HEK293 (cell line): ENCODE measurements around the gene NPY.
"Not testable (repeated sequence)": the region's sequence is repeated elsewhere in the genome, so short reads cannot be mapped to it uniquely, and the experiment has no call there.

Experiments
- CTCF ChIA-PET: fragments of 350-600 bp; formaldehyde crosslinking; extraction: SDS; loops from one replicate; lab custom pipeline; 2021; ENCODE audit warnings: antibody characterized with exemption; lab: Yijun Ruan, JAX
- POLR2A ChIA-PET: fragments of 300-600 bp; formaldehyde crosslinking; extraction: SDS; loops from one replicate; lab custom pipeline; 2020; ENCODE audit warnings: antibody characterized with exemption, inconsistent platforms; lab: Yijun Ruan, JAX
- H3K27ac ChIP-seq: fragments of 200-500 bp; sonication (Bioruptor generic); 2 replicates; pipeline ENCODE4 v1.5.1; 2014; ENCODE audit warnings: low read depth, low read length, control low read depth, inconsistent platforms; ENCODE audit errors: extremely low read depth
- H3K36me3 ChIP-seq, 2 experiments: fragments of 200-500 bp in 1 of 2; sonication (Bioruptor generic) in 1 of 2; 1 replicate in 1 of 2; 2 replicates in 1 of 2; pipeline ENCODE4 v1.5.1; 2014 to 2017; ENCODE audit warnings: inconsistent platforms in 2 of 2, low read length in 2 of 2; ENCODE audit not compliant: control insufficient read depth in 2 of 2, insufficient read depth in 1 of 2
- H3K4me1 ChIP-seq: fragments of 200-500 bp; sonication (Bioruptor generic); 2 replicates; pipeline ENCODE4 v1.5.1; 2014; ENCODE audit warnings: mild to moderate bottlenecking, low read length, inconsistent platforms; ENCODE audit not compliant: control insufficient read depth, insufficient read depth
- H3K4me3 ChIP-seq: 2 replicates; pipeline ENCODE4 v1.5.1; 2011; ENCODE audit warnings: low read depth, mild to moderate bottlenecking, control low read depth, low read length, moderate library complexity
- H3K9me3 ChIP-seq: fragments of 200-500 bp; sonication (Bioruptor generic); 2 replicates; pipeline ENCODE4 v1.5.1; 2014; ENCODE audit warnings: low read depth, low read length, inconsistent platforms; ENCODE audit not compliant: control insufficient read depth, insufficient read depth
- OVOL3 ChIP-seq: fragments of 450-650 bp; formaldehyde crosslinking; IDR thresholded peaks from 2 replicates; pipeline ENCODE4 v1.5.1; 2016; ENCODE audit warnings: missing biosample characterization, missing genetic modification characterization
- SETDB1 ChIP-seq: IDR thresholded peaks from one replicate; pipeline ENCODE4 v1.6.1; 2017; ENCODE audit warnings: mild to moderate bottlenecking, low read length, moderate library complexity, mixed read lengths; ENCODE audit not compliant: insufficient read length
- ZBTB11 ChIP-seq: fragments of 450-650 bp; formaldehyde crosslinking; conservative IDR thresholded peaks from 2 replicates; pipeline ENCODE4 v1.5.1; 2016; ENCODE audit warnings: low read depth, missing biosample characterization, missing genetic modification characterization
- ZBTB8A ChIP-seq: fragments of 450-650 bp; formaldehyde crosslinking; IDR thresholded peaks from 2 replicates; pipeline ENCODE4 v1.5.1; 2016; ENCODE audit warnings: missing biosample characterization, missing genetic modification characterization
- ZFP69B ChIP-seq: fragments of 450-650 bp; formaldehyde crosslinking; IDR thresholded peaks from 2 replicates; pipeline ENCODE4 v1.5.1; 2016; ENCODE audit warnings: missing biosample characterization, missing genetic modification characterization
- ZNF146 ChIP-seq: fragments of 450-650 bp; formaldehyde crosslinking; IDR thresholded peaks from 2 replicates; pipeline ENCODE4 v1.5.1; 2016; ENCODE audit warnings: missing biosample characterization, missing genetic modification characterization
- ZNF394 ChIP-seq: fragments of 450-650 bp; formaldehyde crosslinking; IDR thresholded peaks from 2 replicates; pipeline ENCODE4 v1.5.1; 2016; ENCODE audit warnings: missing biosample characterization, missing genetic modification characterization, mild to moderate bottlenecking, moderate library complexity, borderline replicate concordance
- ZNF416 ChIP-seq: fragments of 450-650 bp; formaldehyde crosslinking; IDR thresholded peaks from 2 replicates; pipeline ENCODE4 v1.5.1; 2016; ENCODE audit warnings: missing biosample characterization, missing genetic modification characterization
- ZNF426 ChIP-seq: fragments of 450-650 bp; formaldehyde crosslinking; IDR thresholded peaks from 2 replicates; pipeline ENCODE4 v1.5.1; 2017; ENCODE audit warnings: missing biosample characterization, missing genetic modification characterization, mild to moderate bottlenecking, inconsistent platforms, moderate library complexity
- ZNF433 ChIP-seq: fragments of 450-650 bp; formaldehyde crosslinking; IDR thresholded peaks from 2 replicates; pipeline ENCODE4 v1.5.1; 2016; ENCODE audit warnings: missing biosample characterization, missing genetic modification characterization, low read depth
- ZNF501 ChIP-seq: fragments of 450-650 bp; formaldehyde crosslinking; IDR thresholded peaks from 2 replicates; pipeline ENCODE4 v1.5.1; 2016; ENCODE audit warnings: missing biosample characterization, missing genetic modification characterization
- ZNF518A ChIP-seq: fragments of 450-650 bp; formaldehyde crosslinking; conservative IDR thresholded peaks from 2 replicates; pipeline ENCODE4 v1.5.1; 2016; ENCODE audit warnings: low read depth, missing biosample characterization, missing genetic modification characterization
- ZNF549 ChIP-seq: fragments of 450-650 bp; IDR thresholded peaks from 2 replicates; pipeline ENCODE4 v1.5.1; 2018; ENCODE audit warnings: missing biosample characterization, missing genetic modification characterization, mild to moderate bottlenecking, inconsistent platforms, moderate library complexity
- ZNF555 ChIP-seq: fragments of 450-650 bp; formaldehyde crosslinking; conservative IDR thresholded peaks from 2 replicates; pipeline ENCODE4 v1.5.1; 2017; ENCODE audit warnings: missing biosample characterization, mild to moderate bottlenecking, missing genetic modification characterization, inconsistent platforms
- ZNF621 ChIP-seq: fragments of 450-650 bp; formaldehyde crosslinking; IDR thresholded peaks from 2 replicates; pipeline ENCODE4 v1.5.1; 2017; ENCODE audit warnings: missing biosample characterization, missing genetic modification characterization
- ZNF623 ChIP-seq: fragments of 450-650 bp; formaldehyde crosslinking; IDR thresholded peaks from 2 replicates; pipeline ENCODE4 v1.5.1; 2016; ENCODE audit warnings: missing biosample characterization, missing genetic modification characterization
- ZNF768 ChIP-seq: fragments of 450-650 bp; formaldehyde crosslinking; IDR thresholded peaks from 2 replicates; pipeline ENCODE4 v1.5.1; 2018; ENCODE audit warnings: missing biosample characterization, mild to moderate bottlenecking, missing genetic modification characterization

Gene NPY

GRCh38 chr7:24251568-24251967, 32.4 kb upstream of the NPY start:
- H3K9me3 ChIP-seq: no peaks in the 10 kb centered on the region
- CTCF ChIA-PET: interaction anchor here (0.6 kb wide), 1 partner anchor 405 kb away, joined by 3 read pairs; no protein-coding TSS in a partner anchor

GRCh38 chr7:24255139-24255538, 28.9 kb upstream of the NPY start:
- no peak overlapping the region for H3K27ac ChIP-seq
- no peaks in the 10 kb centered on the region for H3K9me3 ChIP-seq
- no peak overlapping the region for H3K4me3 ChIP-seq
- POLR2A ChIA-PET: no interaction called here
- TF ChIP-seq ZNF501 (tag by site-specific recombination) (no peak), ZNF621 (tag by site-specific recombination) (no peak), ZNF416 (tag by site-specific recombination) (no peak), OVOL3 (tag by site-specific recombination) (no peak), ZNF549 (no peak), ZNF768 (tag by site-specific recombination) (no peak), ZFP69B (no peak)
- CTCF ChIA-PET: interaction anchor here (1.1 kb wide), 1 partner anchor 36 kb away, joined by 4 read pairs; no protein-coding TSS in a partner anchor
- H3K36me3 ChIP-seq: no peaks in the 10 kb centered on the region
- no peaks in the 10 kb centered on the region for H3K4me1 ChIP-seq

More at GRCh38 chr7:24251568-24251967, 32.4 kb upstream of the NPY start:
- TF ChIP-seq ZNF146 (tag by site-specific recombination): no peak
- peak; percentile 49 for TF ChIP-seq SETDB1
- TF ChIP-seq, all 188 proteins: peak for 1
- no peak overlapping the region for H3K27ac ChIP-seq
- no peaks in the 10 kb centered on the region for H3K36me3 ChIP-seq
- no peak overlapping the region for H3K4me3 ChIP-seq
- H3K4me1 ChIP-seq: no peaks in the 10 kb centered on the region
- POLR2A ChIA-PET: no interaction called here

- H3K4me3 ChIP-seq, H3K27ac ChIP-seq, H3K36me3 ChIP-seq, H3K9me3 ChIP-seq, POLR2A ChIA-PET, H3K4me1 ChIP-seq: not testable (repeated sequence)
- TF ChIP-seq ZBTB11 (tag by site-specific recombination) (peak; percentile 54), ZNF426 (tag by site-specific recombination) (peak; percentile 56), ZNF518A (tag by site-specific recombination) (peak; percentile 67; the same call in 1 of the 2 replicates), ZNF555 (tag by site-specific recombination) (peak; percentile 50), ZNF394 (tag by site-specific recombination) (peak; percentile 64; the same call in 1 of the 2 replicates), ZNF433 (tag by site-specific recombination) (0 out of 2 replicates have a peak, but pooled peaks have one; percentile 6), ZNF623 (tag by site-specific recombination) (peak; percentile 29; the same call in 1 of the 2 replicates), ZBTB8A (tag by site-specific recombination) (0 out of 2 replicates have a peak, but pooled peaks have one; percentile 16)
- CTCF ChIA-PET: interaction anchor here (1.3 kb wide), 1 partner anchor 396 kb away, joined by 3 read pairs; no protein-coding TSS in a partner anchor
Observed at GRCh38 chr7:24258324-24258723, 25.7 kb upstream of the NPY start.
